Esophagus muscularis mucosa (tissue), 4 donors: Measurements from ENCODE around the gene CLSTN3. TPM values are rescaled to one million over a fixed set of nuclear protein-coding genes. Genes with fewer than 3 reads are reported as not detected.

Experiments
- DNase-seq: peaks from one replicate; pipeline ENCODE4 v3.0.0-alpha.2; 2017; ENCODE audit errors: extremely low spot score
- H3K27ac ChIP-seq, 4 donors: fragments of 200-600 bp; sonication (generic); replicated peaks in 1 of 4; 1 replicate in 3 of 4; 2 replicates in 1 of 4; pipeline ENCODE4 v1.5.1; 2016 to 2019; ENCODE audit warnings: mild to moderate bottlenecking in 1 of 4
- H3K27me3 ChIP-seq, 4 donors: fragments of 200-600 bp; sonication (generic); one replicate each; pipeline versions ENCODE4 v1.5.1 to v1.6.0; 2016 to 2019
- H3K36me3 ChIP-seq, 4 donors: fragments of 200-600 bp; sonication (generic); one replicate each; pipeline ENCODE4 v1.5.1; 2016 to 2019
- H3K4me1 ChIP-seq, 4 donors: fragments of 200-600 bp; sonication (generic); one replicate each; pipeline ENCODE4 v1.5.1; 2016 to 2019
- H3K4me3 ChIP-seq, 4 donors: fragments of 200-600 bp; sonication (generic); 1 replicate in 2 of 4; 2 replicates in 2 of 4; pipeline ENCODE4 v1.5.1; 2016 to 2019; ENCODE audit warnings: mild to moderate bottlenecking in 4 of 4, moderate library complexity in 1 of 4
- H3K9me3 ChIP-seq, 4 donors: fragments of 200-600 bp; sonication (generic); 1 replicate in 3 of 4; 2 replicates in 1 of 4; pipeline ENCODE4 v1.5.1; 2016 to 2019
- CTCF ChIP-seq, 3 experiments: fragments of 200-600 bp in 2 of 3; fragments of 450-650 bp in 1 of 3; sonication (generic) in 2 of 3; IDR thresholded peaks; one replicate each; pipeline ENCODE4 v1.5.1; 2017 to 2019; ENCODE audit warnings: antibody characterized with exemption in 3 of 3, mild to moderate bottlenecking in 2 of 3, moderate library complexity in 1 of 3
- EP300 ChIP-seq: sonication (generic); formaldehyde crosslinking; IDR thresholded peaks from one replicate; pipeline ENCODE4 v1.6.1; 2017; ENCODE audit warnings: antibody characterized with exemption
- POLR2A ChIP-seq: fragments of 450-650 bp; IDR thresholded peaks from one replicate; pipeline ENCODE4 v1.6.1; 2017; ENCODE audit warnings: antibody characterized with exemption, moderate library complexity, mild to moderate bottlenecking, low read depth
- POLR2AphosphoS5 ChIP-seq, 2 donors: sonication (generic); formaldehyde crosslinking; IDR thresholded peaks; one replicate each; pipeline ENCODE4 v1.6.1; 2017; ENCODE audit warnings: antibody characterized with exemption in 2 of 2
- WGBS: methylation state at CpG from one replicate; pipeline ENCODE4 v1.1.5; 2018; 5-methylcytosine and 5-hydroxymethylcytosine counted together
- intact Hi-C: fragments of 100-400 bp; cut with DNase I; formaldehyde crosslinking; loops from one replicate; pipeline ENCODE4 v1.15.1; 2023
- total RNA-seq, 4 donors: library from RNA; depleted of rRNA; stranded (reverse); fragments of >200 nt; gene quantifications; one replicate each; pipeline versions ENCODE4 v1.1.0 to v1.2.1, GENCODE V29; 2016

CLSTN3 gene
- total RNA-seq, 4 donors from 2014 or later: 9.6 to 25.6 (median 19.3) TPM

- peaks cover 31 to 44% (median 37%) of the 10 kb centered on the region in 4 donors for H3K4me1 ChIP-seq
- no peak overlapping the region for H3K27ac ChIP-seq
- 88% methylated on average over 12 of the region's 17 CpGs for WGBS
- H3K9me3 ChIP-seq: no peaks in the 10 kb centered on the region
- DNase-seq: no peak
- intact Hi-C loops: no loop called here
- no peaks in the 10 kb centered on the region for H3K27me3 ChIP-seq
- H3K36me3 ChIP-seq: no peaks in the 10 kb centered on the region
- no peak for TF ChIP-seq EP300
- TF ChIP-seq POLR2A: no peak
- TF ChIP-seq CTCF (IDR thresholded peaks at IDR 0.05): no peak
- no peak for TF ChIP-seq POLR2AphosphoS5 (IDR thresholded peaks at IDR 0.05)
- H3K4me3 ChIP-seq: peak overlapping the region in 2 of 4 donors; percentile 34 to 73
Measured at GRCh38 chr12:7127916-7128626, 2.1 kb upstream of the CLSTN3 start.

GRCh38 chr12:7128681-7129286 is 1.4 kb upstream of the CLSTN3 start, which contains the start of gene RBP5:
Gene RBP5, minus strand, starts transcription at chr12:7128889. Its CDS starts 114 bp downstream, at chr12:7128775.
- intact Hi-C loops: no loop called here
- peaks cover 30 to 39% (median 35%) of the 10 kb centered on the region in 4 donors for H3K4me1 ChIP-seq
- TF ChIP-seq POLR2A (no peak), EP300 (no peak), POLR2AphosphoS5 (IDR thresholded peaks at IDR 0.05) (no peak), CTCF (IDR thresholded peaks at IDR 0.05) (no peak)
- peaks cover 0 to 7% (median 3%) of the 10 kb centered on the region in 4 donors for H3K36me3 ChIP-seq
- H3K27me3 ChIP-seq: no peaks in the 10 kb centered on the region
- H3K27ac ChIP-seq: peak within 1 kb of the TSS; percentile 66 to 78 (median 74)
- peak within 1 kb of the TSS; percentile 66 to 79 (median 72) for H3K4me3 ChIP-seq
- WGBS: 46% methylated on average over 6 of the region's 7 CpGs
- no peaks in the 10 kb centered on the region for H3K9me3 ChIP-seq
- DNase-seq: no peak

- H3K36me3 ChIP-seq: peaks cover 0 to 13% (median 6%) of the 10 kb centered on the region in 4 donors
- H3K4me3 ChIP-seq: peak overlapping the region; percentile 66 to 79 (median 72)
- TF ChIP-seq CTCF (IDR thresholded peaks at IDR 0.05) (no peak), POLR2A (no peak), EP300 (no peak), POLR2AphosphoS5 (IDR thresholded peaks at IDR 0.05) (no peak)
- H3K4me1 ChIP-seq: peaks cover 30 to 39% (median 33%) of the 10 kb centered on the region in 4 donors
- H3K27me3 ChIP-seq: no peaks in the 10 kb centered on the region
- H3K27ac ChIP-seq: peak overlapping the region; percentile 66 to 78 (median 74)
- no peak for DNase-seq
- no peaks in the 10 kb centered on the region for H3K9me3 ChIP-seq
- intact Hi-C loops: no loop called here
- 10% methylated on average over 10 of the region's 19 CpGs for WGBS
Measured at GRCh38 chr12:7129287-7129871, 792 bp upstream of the CLSTN3 start.

GRCh38 chr12:7130701-7131501 is 730 bp downstream of the CLSTN3 start:
- H3K4me3 ChIP-seq: peak overlapping the region; percentile 66 to 79 (median 72)
- 3% methylated on average over 31 of the region's 32 CpGs for WGBS
- H3K27ac ChIP-seq: peak overlapping the region; percentile 66 to 78 (median 74)
- no peak for DNase-seq
- intact Hi-C loops: no loop called here
- H3K27me3 ChIP-seq: no peaks in the 10 kb centered on the region
- TF ChIP-seq CTCF (IDR thresholded peaks at IDR 0.05) (no peak), EP300 (no peak), POLR2A (no peak), POLR2AphosphoS5 (IDR thresholded peaks at IDR 0.05) (no peak)
- H3K4me1 ChIP-seq: peaks cover 30 to 39% (median 33%) of the 10 kb centered on the region in 4 donors
- no peaks in the 10 kb centered on the region for H3K9me3 ChIP-seq
- H3K36me3 ChIP-seq: peaks cover 0 to 28% (median 13%) of the 10 kb centered on the region in 4 donors
